Inferior parietal cortex (tissue), 1 donor: ENCODE data around the gene STN1.
"Not testable (repeated sequence)": the region's sequence is repeated elsewhere in the genome, so short reads cannot be mapped to it uniquely, and the experiment has no call there.

Experiments
- DNase-seq: peaks from one replicate; pipeline ENCODE4 v3.0.0-alpha.2; 2016; ENCODE audit errors: extremely low spot score

Gene STN1

DNA sequence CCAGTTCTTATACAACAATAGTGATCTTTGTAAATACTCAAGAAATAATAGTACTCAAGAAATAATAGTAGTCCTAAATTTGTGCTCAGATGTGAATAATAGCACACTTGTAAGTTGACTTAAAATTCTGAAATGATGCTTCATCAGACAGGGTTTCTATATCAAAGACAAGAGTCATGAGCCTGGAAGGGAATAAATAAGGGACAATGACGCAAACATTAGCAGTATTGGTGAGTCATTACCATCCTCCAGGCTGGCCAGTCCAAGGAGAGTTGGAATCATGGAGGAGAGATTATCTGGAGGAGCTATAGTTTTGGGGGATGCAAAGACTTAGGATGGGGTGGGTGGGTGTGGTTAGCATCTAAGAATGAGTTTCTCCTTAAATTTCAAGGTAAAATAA is 56.5 kb downstream of the STN1 start:
- no peak for DNase-seq

DNA sequence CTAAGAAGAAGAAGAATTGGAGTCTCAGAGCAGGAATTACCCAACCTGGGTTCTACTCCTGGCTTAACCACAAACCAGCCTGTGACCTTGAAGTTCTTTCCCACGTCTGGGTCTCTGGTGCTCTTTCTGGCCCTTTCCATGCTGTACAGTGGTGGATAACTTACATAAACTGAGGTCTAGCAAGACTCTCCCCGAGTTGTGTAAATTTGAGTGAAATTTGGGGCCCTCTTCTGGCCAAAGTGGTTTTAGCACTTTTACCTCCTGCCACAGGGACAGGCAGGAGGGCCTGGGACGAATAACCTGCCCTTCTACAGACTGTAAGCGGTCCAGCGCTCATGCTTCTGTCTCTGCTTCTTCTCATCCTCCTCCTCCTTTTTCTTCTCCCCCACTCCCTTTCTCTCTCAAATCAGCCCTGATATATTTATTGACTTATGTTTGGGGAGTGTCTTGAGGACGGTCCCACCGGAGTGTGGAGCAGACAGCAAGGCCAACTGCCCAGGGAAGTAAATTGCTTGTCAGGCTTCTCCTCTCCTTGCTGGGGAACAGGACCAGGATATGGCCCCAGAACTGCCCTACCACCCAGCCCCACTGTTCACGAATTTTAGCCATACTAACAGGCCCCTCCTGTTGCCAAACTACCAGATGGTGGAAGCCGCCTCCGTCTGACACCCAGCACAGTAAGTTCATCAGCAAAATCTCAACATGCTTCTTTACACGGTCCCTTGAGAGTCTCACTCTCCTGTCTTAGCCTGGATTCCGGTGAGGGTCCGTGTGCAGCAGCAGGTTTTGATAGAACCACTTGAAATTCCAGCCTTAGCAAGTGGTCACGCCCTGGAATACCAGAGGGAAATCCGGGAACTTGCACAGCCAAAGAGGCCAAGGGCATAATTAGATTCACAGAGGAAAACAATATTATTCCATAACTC is 58.6 kb downstream of the STN1 start:
- DNase-seq = peak; percentile 92

DNA sequence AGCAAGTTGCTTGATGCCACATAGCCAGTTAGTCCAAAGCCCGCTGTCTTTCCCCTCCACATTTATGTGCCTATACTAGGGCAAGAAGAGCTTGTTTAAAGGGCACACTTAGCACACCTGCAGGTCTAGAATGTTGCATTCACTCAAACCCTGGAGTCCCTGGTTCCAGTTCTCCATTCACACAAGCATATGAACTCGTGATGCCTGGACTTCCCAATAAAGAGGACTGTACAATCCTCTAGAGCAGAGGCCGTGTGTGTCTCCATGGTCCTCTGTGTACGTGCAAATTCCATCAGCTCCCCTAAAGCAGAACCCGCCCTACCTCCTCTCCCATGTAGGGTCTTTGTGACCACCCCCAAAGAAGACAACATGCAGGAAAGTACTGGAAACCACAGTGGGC is 59.6 kb downstream of the STN1 start:
- no peak for DNase-seq

DNA sequence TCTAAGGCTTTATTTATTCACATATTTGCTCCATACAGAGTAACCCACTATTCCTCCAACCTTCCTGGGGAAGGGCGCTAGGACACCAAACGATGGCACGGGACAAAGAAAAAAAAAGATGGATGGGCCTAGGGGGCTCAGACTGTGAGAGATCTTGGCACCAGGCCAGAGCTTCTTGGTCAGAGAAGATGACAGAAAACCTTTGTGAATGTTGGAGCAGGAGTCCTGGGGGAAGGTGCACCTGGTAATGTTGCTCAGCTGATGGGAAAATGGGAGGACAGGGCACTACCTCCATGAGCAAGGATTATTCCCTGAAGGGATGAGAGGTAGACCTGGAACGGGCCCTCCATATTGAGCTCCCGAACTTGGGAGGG is 61.2 kb downstream of the STN1 start:
- no peak for DNase-seq

GRCh38 chr10:103855852-103856796 is 61.9 kb downstream of the STN1 start:
- DNase-seq = no peak

GRCh38 chr10:103855424-103855823 is 62.6 kb downstream of the STN1 start, which contains the start of gene SH3PXD2A:
SH3PXD2A (minus strand) TSS chr10:103855576; CDS start chr10:103855266, 310 bp downstream.
- DNase-seq = no peak

DNA sequence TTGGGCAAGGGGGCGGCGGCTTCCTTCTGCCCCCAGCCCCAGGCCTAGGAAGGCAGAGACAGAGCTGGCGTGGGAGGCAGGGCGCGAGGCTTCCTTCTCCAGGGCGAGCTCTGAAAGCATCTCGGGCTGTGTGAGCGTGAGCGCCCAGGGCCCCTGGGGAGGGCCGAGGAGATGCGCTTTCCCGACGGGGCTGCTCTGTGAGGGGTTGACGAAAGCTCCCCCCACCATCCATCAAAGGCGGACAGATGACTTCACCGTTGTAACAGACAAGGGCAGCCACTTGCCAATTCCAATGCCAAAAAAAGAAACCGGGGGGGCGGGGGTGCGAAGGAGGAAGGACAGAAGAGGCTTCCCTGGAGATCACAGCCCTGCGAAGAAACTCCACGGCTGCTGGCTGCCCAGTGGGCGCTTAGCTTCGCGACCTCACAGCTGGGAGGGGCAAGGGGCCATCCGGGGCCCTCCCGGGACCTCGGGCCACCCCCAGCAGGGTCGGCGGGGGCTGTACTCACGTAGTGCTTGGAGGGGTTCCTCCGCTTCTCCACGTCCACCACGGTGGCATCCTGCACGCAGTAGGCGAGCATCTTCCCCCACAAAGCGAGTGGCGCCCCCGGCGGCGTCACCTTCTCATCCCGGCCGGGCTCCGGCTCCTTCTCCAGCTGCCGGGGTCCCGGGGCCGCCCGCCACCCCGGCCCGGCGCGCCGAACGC is 63.1 kb downstream of the STN1 start:
- no peak for DNase-seq

DNA sequence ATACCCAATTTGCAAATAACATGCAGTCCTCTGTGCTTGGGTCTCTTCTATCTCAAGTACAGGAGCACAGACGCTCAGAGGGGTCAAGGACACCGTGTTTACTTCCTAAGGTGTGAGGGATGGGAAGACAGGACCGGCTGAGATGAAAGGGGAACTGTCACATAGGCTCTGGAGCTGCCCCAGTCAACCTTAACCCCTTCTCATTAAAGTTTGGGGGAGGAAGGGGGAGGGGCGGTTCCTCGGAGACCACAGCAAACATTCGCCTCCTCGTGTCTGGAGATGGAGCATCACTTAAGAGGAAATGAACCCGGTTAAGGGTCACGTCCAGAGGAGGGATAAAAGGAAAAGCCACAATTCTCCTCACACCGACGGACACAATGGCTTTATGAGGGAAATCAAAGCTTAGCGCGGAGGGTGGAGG is 63.7 kb downstream of the STN1 start:
- no peak for DNase-seq

GRCh38 chr10:103853428-103854264 is 64.3 kb downstream of the STN1 start:
- no peak for DNase-seq

GRCh38 chr10:103852856-103853255 is 65.1 kb downstream of the STN1 start:
- no peak for DNase-seq

DNA sequence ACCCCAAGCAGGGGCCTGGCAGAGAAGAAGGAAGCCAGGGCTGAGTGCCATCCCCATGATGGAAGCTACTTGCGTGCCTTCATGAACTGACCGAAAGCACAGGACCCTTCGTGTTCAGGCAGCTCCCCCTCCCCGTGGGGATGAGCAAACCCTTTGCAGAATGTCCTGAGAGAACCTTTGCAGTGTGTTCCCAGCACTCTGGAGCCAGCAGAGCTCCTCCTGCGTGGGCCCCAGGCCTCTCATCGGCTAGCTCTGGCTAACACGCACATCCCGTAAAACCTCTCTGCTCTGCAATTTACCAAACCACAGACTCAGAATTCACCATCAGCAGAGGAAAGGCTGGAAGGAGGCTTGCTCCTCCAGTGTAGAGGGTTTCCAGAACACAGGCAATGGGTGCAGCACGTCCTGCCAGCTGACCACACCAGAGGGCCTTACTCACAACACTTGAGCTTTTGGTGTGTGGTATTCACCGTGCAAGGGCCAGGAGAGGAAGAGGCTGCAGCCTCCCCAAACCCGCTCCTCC is 65.7 kb downstream of the STN1 start:
- DNase-seq = no peak

- no peak for DNase-seq
These were observed 66.7 kb downstream of the STN1 start for GRCh38 chr10:103851261-103851660.

- no peak for DNase-seq
These were observed 67.5 kb downstream of the STN1 start for GRCh38 chr10:103850572-103850895.

GRCh38 chr10:103849880-103850571 is 68.0 kb downstream of the STN1 start:
- DNase-seq = no peak

DNA sequence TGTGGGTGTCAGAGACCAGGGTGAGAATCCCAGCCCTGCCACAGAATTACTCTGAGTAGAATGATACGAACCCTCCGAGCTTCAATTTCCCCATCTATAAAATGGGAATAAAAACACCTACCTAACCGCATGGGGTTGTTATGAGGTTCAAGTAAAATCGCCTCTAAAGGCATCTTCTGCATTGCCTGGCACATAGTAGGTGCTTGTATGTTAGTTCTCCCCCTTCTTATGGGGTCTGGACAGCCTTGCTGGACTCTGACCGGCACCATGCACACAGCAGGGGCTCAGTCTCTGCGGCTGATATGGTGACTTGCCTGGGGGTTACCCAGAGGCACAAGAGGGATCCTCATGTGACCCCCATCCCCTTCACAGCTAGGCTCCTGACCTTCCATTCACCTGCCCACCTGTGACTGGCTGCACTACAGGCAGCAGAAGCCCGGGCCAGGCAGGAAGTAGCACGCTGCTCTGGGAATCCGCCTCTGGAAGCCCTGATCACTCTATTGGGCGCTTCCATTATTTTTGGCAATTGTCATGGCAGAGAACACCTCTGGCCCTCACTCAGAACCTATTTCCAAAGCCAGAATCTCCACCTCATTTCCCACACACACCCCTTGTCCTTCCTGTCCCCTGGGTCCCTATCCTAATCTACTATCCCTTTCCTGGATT is 68.6 kb downstream of the STN1 start:
- DNase-seq = no peak

GRCh38 chr10:103847909-103848468 is 70.0 kb downstream of the STN1 start:
- no peak for DNase-seq

DNA sequence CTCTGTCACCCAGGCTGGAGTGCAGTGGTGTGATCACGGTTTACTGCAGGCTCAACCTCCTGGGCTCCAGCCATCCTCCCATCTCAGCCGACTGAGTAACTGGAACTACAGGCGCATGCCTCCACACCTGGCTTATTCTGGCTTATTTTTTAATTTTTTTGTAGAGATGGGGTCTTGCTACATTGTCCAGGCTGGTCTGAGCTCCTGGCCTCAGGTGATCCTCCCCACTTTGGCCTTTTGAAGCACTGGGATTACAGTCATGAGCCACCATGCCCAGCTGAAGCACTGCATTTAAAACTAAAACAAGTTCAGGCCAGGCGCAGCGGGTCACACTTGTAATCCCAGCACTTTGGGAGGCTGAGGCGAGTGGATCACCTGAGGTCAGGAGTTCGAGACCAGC is 70.6 kb downstream of the STN1 start:
- no peak for DNase-seq

DNA sequence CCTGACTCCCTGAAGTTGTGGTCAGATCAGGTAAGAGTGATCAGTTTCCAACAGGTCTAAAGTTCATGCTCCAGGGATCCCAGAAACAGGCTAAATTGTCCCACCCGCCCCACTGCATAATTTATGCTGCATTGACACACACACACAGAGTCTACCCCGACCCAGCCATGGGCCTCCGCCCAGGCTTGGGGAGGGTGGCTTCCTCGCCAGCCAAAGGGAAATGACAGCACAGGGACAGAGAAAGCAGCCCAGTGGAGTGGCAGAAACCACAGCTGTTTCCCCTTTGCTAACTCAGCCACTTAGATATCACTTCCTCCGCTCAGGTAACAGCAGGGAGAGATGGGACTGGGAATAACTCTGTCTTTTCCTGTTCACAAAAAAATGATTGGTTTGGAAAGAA is 72.0 kb downstream of the STN1 start:
- DNase-seq = no peak

DNA sequence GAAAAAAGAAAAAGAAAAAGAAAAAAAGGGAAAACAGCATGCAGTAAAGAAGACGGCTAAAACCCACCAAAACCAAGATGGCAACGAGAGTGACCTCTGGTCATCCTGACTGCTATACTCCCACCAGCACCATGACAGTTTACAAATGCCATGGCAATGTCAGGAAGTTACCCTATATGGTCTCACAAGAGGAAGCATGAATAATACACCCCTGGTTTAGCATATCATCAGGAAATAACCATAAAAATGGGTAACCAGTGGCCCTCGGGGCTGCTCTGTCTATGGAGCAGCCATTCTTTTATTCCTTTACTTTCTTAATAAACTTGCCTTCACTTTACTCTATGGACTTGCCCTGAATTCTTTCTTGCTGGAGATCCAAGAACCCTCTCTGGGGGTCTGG is 72.6 kb downstream of the STN1 start:
- not testable (repeated sequence) for DNase-seq
